Stimulated activated CD4-positive, alpha-beta T cell treated with anti-CD3 and anti-CD28 coated beads, Interleukin-12 subunit alpha, Interleukin-12 subunit beta, amount 100 ng/mL, for 24 hours (primary cell): ENCODE measurements around the gene HACD4.
"Not testable (repeated sequence)": the region's sequence is repeated elsewhere in the genome, so short reads cannot be mapped to it uniquely, and the experiment has no call there.

Source experiments
- DNase-seq, 2 experiments: peaks; one replicate each; pipeline ENCODE4 v3.0.0-alpha.2; 2020; ENCODE audit warnings: low read depth in 2 of 2

Gene HACD4

GRCh38 chr9:20973246-20973947 is 58.0 kb downstream of the HACD4 start:
- DNase-seq: not testable (repeated sequence)

GRCh38 chr9:20972684-20973083 is 58.8 kb downstream of the HACD4 start:
- no peak for DNase-seq

GRCh38 chr9:20962536-20963225 is 68.8 kb downstream of the HACD4 start:
- no peak for DNase-seq

- no peak for DNase-seq
Observed at GRCh38 chr9:20950707-20951106, 80.7 kb downstream of the HACD4 start.
